ENCODE measurements around the gene SLC49A4.

SLC49A4 gene

GRCh38 chr3:122907471-122907870, 112.6 kb downstream of the SLC49A4 start:
- DNase-seq (ENCODE audit: low read depth) = no peak

GRCh38 chr3:122908251-122908650, 113.4 kb downstream of the SLC49A4 start:
- DNase-seq (ENCODE audit: low read depth) = no peak

- no peak for DNase-seq (ENCODE audit: low read depth)
Observed at GRCh38 chr3:122911901-122912300, 117.0 kb downstream of the SLC49A4 start.

- no peak for DNase-seq (ENCODE audit: low read depth)
Observed at GRCh38 chr3:122912772-122913538, 118.1 kb downstream of the SLC49A4 start.

GRCh38 chr3:122913539-122914100, 118.8 kb downstream of the SLC49A4 start:
- no peak for DNase-seq (ENCODE audit: low read depth)

GRCh38 chr3:122915300-122916055, 120.6 kb downstream of the SLC49A4 start:
- no peak for DNase-seq (ENCODE audit: low read depth)

- no peak for DNase-seq (ENCODE audit: low read depth)
Observed at GRCh38 chr3:122916084-122916483, 121.2 kb downstream of the SLC49A4 start.

- DNase-seq (ENCODE audit: low read depth) = no peak
Observed at GRCh38 chr3:122916580-122916979, 121.7 kb downstream of the SLC49A4 start.

GRCh38 chr3:122917412-122917811, 122.5 kb downstream of the SLC49A4 start:
- DNase-seq (ENCODE audit: low read depth) = no peak

- DNase-seq (ENCODE audit: low read depth) = no peak
Observed at GRCh38 chr3:122918576-122919290, 123.9 kb downstream of the SLC49A4 start.

GRCh38 chr3:122919291-122919610, 124.4 kb downstream of the SLC49A4 start:
- DNase-seq (ENCODE audit: low read depth) = no peak

- DNase-seq (ENCODE audit: low read depth) = no peak
Observed at GRCh38 chr3:122920986-122921385, 126.1 kb downstream of the SLC49A4 start.

GRCh38 chr3:122921791-122922651, 127.2 kb downstream of the SLC49A4 start:
- DNase-seq (ENCODE audit: low read depth) = peak; percentile 4

GRCh38 chr3:122923611-122924010, 128.7 kb downstream of the SLC49A4 start:
- DNase-seq (ENCODE audit: low read depth) = no peak

GRCh38 chr3:122924056-122924455, 129.2 kb downstream of the SLC49A4 start:
- no peak for DNase-seq (ENCODE audit: low read depth)

- DNase-seq (ENCODE audit: low read depth) = no peak
Observed at GRCh38 chr3:122925756-122926155, 130.9 kb downstream of the SLC49A4 start.

GRCh38 chr3:122926322-122926721, 131.5 kb downstream of the SLC49A4 start:
- no peak for DNase-seq (ENCODE audit: low read depth)

- DNase-seq (ENCODE audit: low read depth) = no peak
Observed at GRCh38 chr3:122926811-122927210, 131.9 kb downstream of the SLC49A4 start.

- no peak for DNase-seq (ENCODE audit: low read depth)
Observed at GRCh38 chr3:122927726-122928125, 132.9 kb downstream of the SLC49A4 start.

- DNase-seq (ENCODE audit: low read depth) = no peak
Observed at GRCh38 chr3:122928396-122929187, 133.7 kb downstream of the SLC49A4 start.

Data from activated T-cell treated with anti-CD3 and anti-CD28 coated beads for 24 hours (primary cell).